Esophagus squamous epithelium (tissue), 4 donors: Measurements from ENCODE around the gene INSM1.

Experiments used
- CTCF ChIP-seq, 6 experiments: fragments of 450-650 bp in 4 of 6; fragments of 200-600 bp in 2 of 6; sonication (generic) in 2 of 6; IDR thresholded peaks; one replicate each; pipeline ENCODE4 v1.5.1; 2016 to 2019; ENCODE audit warnings: antibody characterized with exemption in 6 of 6, mild to moderate bottlenecking in 4 of 6, moderate library complexity in 4 of 6
- POLR2A ChIP-seq, 4 donors: fragments of 450-650 bp; IDR thresholded peaks; one replicate each; pipeline ENCODE4 v1.6.1; 2017; ENCODE audit warnings: antibody characterized with exemption in 4 of 4, mild to moderate bottlenecking in 4 of 4, moderate library complexity in 3 of 4

- TF ChIP-seq CTCF (IDR thresholded peaks at IDR 0.05) (no peak), POLR2A (IDR thresholded peaks at IDR 0.05) (no peak)
These were observed 30.2 kb downstream of the INSM1 start for GRCh38 chr20:20398123-20398522.
